WTC11 (cell line): ENCODE data around the gene SLC25A22. TPM values are rescaled to one million over a fixed set of nuclear protein-coding genes. Genes with fewer than 3 reads are reported as not detected.
A peak's percentile ranks its signal among the peaks of the same experiment; 100 is the strongest.

Experiments used
- ARID4B ChIP-seq: sonication (generic); formaldehyde crosslinking; IDR thresholded peaks from 2 replicates; pipeline ENCODE4 v1.8.0; 2023; ENCODE audit warnings: missing genetic modification reagents, mild to moderate bottlenecking, borderline replicate concordance
- ATF1 ChIP-seq: sonication (generic); formaldehyde crosslinking; IDR thresholded peaks from 2 replicates; pipeline ENCODE4 v1.8.1; 2023; ENCODE audit warnings: mild to moderate bottlenecking, moderate library complexity, missing genetic modification reagents
- ATF2 ChIP-seq: sonication (generic); formaldehyde crosslinking; IDR thresholded peaks from 2 replicates; pipeline ENCODE4 v1.8.1; 2022; ENCODE audit warnings: low read depth, missing genetic modification reagents, borderline replicate concordance
- CTCF ChIP-seq: fragments of 200-600 bp; IDR thresholded peaks from 2 replicates; pipeline ENCODE4 v1.8.0; 2022; ENCODE audit warnings: antibody characterized with exemption
- E2F5 ChIP-seq: sonication (generic); formaldehyde crosslinking; IDR thresholded peaks from 2 replicates; pipeline ENCODE4 v1.8.1; 2022; ENCODE audit warnings: mild to moderate bottlenecking, moderate library complexity, missing genetic modification reagents
- IRF1 ChIP-seq: sonication (generic); formaldehyde crosslinking; IDR thresholded peaks from 2 replicates; pipeline ENCODE4 v1.8.0; 2023; ENCODE audit warnings: missing genetic modification reagents
- KAT7 ChIP-seq: sonication (generic); formaldehyde crosslinking; IDR thresholded peaks from 2 replicates; pipeline ENCODE4 v1.8.1; 2023; ENCODE audit warnings: missing genetic modification reagents, mild to moderate bottlenecking, borderline replicate concordance
- MXD4 ChIP-seq: fragments of 250-450 bp; sonication (Bioruptor Pico); IDR thresholded peaks from 2 replicates; pipeline ENCODE4 v1.8.0; 2021; ENCODE audit warnings: mild to moderate bottlenecking, moderate library complexity, borderline replicate concordance
- NFYB ChIP-seq: sonication (generic); formaldehyde crosslinking; conservative IDR thresholded peaks from 2 replicates; pipeline ENCODE4 v1.8.0; 2022; ENCODE audit warnings: low read depth, missing genetic modification reagents
- NR3C1 ChIP-seq: sonication (generic); formaldehyde crosslinking; conservative IDR thresholded peaks from 2 replicates; pipeline ENCODE4 v1.8.1; 2023; ENCODE audit warnings: low read depth, mild to moderate bottlenecking, missing genetic modification reagents
- RELA ChIP-seq: sonication (generic); formaldehyde crosslinking; IDR thresholded peaks from 2 replicates; pipeline ENCODE4 v1.8.1; 2022; ENCODE audit warnings: missing genetic modification reagents, mild to moderate bottlenecking, borderline replicate concordance
- SMAD4 ChIP-seq: sonication (generic); formaldehyde crosslinking; IDR thresholded peaks from 2 replicates; pipeline ENCODE4 v1.8.0; 2022; ENCODE audit warnings: mild to moderate bottlenecking, missing genetic modification reagents
- SP1 ChIP-seq: sonication (generic); formaldehyde crosslinking; conservative IDR thresholded peaks from 2 replicates; pipeline ENCODE4 v1.8.1; 2022; ENCODE audit warnings: missing genetic modification reagents
- USF1 ChIP-seq: sonication (generic); formaldehyde crosslinking; IDR thresholded peaks from 2 replicates; pipeline ENCODE4 v1.8.0; 2022; ENCODE audit warnings: mild to moderate bottlenecking, missing genetic modification reagents
- USF2 ChIP-seq: sonication (generic); formaldehyde crosslinking; IDR thresholded peaks from 2 replicates; pipeline ENCODE4 v1.8.1; 2023; ENCODE audit warnings: mild to moderate bottlenecking, missing genetic modification reagents, moderate library complexity
- ZNF219 ChIP-seq: sonication (generic); formaldehyde crosslinking; IDR thresholded peaks from 2 replicates; pipeline ENCODE4 v1.8.0; 2023; ENCODE audit warnings: missing genetic modification reagents, mild to moderate bottlenecking, borderline replicate concordance
- ZNF396 ChIP-seq: fragments of 250-450 bp; sonication (Bioruptor Pico); IDR thresholded peaks from 2 replicates; pipeline ENCODE4 v1.8.0; 2021; ENCODE audit warnings: mild to moderate bottlenecking, moderate library complexity, borderline replicate concordance
- ZNF532 ChIP-seq: fragments of 250-450 bp; sonication (Bioruptor Pico); IDR thresholded peaks from 2 replicates; pipeline ENCODE4 v1.9.0; 2021; ENCODE audit warnings: mild to moderate bottlenecking, borderline replicate concordance
- ZSCAN18 ChIP-seq: fragments of 250-450 bp; sonication (Bioruptor Pico); IDR thresholded peaks from 2 replicates; pipeline ENCODE4 v2.1.2; 2022; ENCODE audit warnings: mild to moderate bottlenecking, moderate library complexity
- total RNA-seq: library from RNA; stranded (reverse); gene quantifications from 3 replicates; pipeline ENCODE4 v1.2.3, GENCODE V29; 2021

Gene SLC25A22
- total RNA-seq, 1 experiment from 2014 or later, result 44.8 TPM

- TF ChIP-seq USF2 (CRISPR knock-in tag) (0 out of 2 replicates have a peak, but pooled peaks have one; percentile 25), ATF1 (CRISPR knock-in tag) (no peak), ZNF532 (CRISPR knock-in tag) (no peak), USF1 (peak; percentile 19; the same call in 1 of the 2 replicates), ZNF396 (CRISPR knock-in tag) (no peak), ZNF219 (CRISPR knock-in tag) (no peak), MXD4 (no peak), RELA (0 out of 2 replicates have a peak, but pooled peaks have one; percentile 30), NFYB (CRISPR knock-in tag) (peak; percentile 75), CTCF (no peak), ATF2 (CRISPR knock-in tag) (no peak), ARID4B (CRISPR knock-in tag) (peak; percentile 76; the same call in 1 of the 2 replicates), KAT7 (CRISPR knock-in tag) (no peak), SP1 (CRISPR knock-in tag) (peak; percentile 66; the same call in 1 of the 2 replicates), SMAD4 (CRISPR knock-in tag) (peak; percentile 81), IRF1 (peak; percentile 60; the same call in 1 of the 2 replicates), NR3C1 (CRISPR knock-in tag) (peak; percentile 20; the same call in 1 of the 2 replicates), E2F5 (CRISPR knock-in tag) (peak; percentile 85), ZSCAN18 (CRISPR knock-in tag) (no peak)
- TF ChIP-seq, all 79 proteins: peak for 28
Observed at GRCh38 chr11:747158-748006, 50.7 kb downstream of the SLC25A22 start, which contains the start of gene TALDO1 (continued).
